Amygdala (tissue), 56 donors: Measurements from ENCODE around the gene LRRC72.
"Not testable (repeated sequence)": the region's sequence is repeated elsewhere in the genome, so short reads cannot be mapped to it uniquely, and the experiment has no call there.

Experiments
- DNase-seq, 56 donors: peaks; one replicate each; lab custom pipeline; 2025; lab: John Stamatoyannopoulos, UW

LRRC72 gene

DNA sequence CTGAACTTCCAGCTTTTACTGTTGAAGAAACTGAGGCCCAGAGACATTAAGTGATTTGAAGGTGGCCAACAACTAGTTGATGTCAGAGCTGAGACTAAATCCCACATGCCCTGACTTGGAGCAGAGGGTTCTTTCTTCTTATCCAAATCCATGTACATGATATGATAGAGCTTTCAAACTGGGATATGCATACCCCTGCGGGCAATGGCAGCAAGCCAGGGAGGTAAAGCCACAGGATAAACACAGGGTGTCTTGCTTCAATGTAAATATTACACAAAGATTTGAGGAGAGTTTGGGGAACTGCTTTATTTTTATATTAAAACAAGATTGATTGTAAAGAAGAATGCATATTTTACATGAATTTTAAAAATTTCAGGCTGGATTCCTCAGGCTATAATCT lies 2.3 kb upstream of the LRRC72 start:
- DNase-seq, result no peak

DNA sequence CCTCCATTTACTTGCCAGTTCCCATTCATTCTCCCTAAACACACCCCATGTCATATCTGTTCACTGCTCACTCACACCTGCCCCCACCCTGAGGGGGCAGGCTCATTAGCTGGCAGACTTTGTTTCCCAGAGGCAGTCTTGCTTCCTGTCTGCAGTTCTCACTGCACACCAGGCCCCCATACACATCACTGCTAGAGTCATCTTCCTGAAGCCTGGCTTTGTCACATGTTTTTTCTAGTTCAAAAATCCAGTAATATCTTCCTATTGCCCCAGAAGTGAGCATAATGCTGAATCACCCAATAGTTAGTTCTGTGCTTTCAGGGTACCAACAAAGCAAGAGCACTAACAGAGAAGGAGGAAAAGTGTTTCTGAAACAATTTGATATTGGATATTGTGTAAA lies 1.9 kb downstream of the LRRC72 start:
- DNase-seq, result no peak

DNA sequence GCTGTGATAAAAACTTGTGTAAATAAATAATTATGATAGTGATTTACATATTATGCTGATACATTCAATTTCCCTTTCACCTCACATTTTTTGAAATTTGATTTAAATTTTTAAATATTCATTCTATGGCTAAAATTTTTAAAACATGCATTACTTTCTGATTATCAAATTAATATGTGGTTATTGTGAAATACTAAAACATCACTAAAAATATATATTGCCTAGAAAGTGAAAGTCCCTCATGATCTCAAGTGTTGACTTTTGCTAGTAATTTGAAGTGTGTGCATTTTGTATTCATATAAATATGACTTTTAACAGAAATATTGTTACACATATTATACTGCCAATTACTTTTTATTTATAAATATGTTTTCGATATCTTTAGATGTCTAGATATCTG lies 3.1 kb downstream of the LRRC72 start:
- DNase-seq, result no peak

DNA sequence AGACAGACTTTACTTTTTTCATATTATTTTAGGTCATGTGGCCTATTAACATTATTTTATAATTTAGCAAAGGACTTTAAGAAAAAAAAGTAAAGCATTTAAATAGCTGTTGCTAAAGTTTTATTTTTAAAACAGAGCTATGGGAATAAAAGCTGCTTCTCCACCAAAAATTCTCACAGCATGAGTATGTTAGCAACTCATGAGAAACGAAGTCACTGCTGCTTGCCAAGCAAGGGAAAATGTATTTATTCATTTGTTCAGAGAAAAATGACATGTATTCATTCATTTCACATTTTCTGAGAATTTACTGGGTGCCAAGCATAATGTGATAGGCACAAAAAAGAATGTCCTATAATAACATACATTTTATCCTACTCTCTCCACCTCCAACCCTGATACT lies 5.1 kb downstream of the LRRC72 start:
- DNase-seq, result no peak

DNA sequence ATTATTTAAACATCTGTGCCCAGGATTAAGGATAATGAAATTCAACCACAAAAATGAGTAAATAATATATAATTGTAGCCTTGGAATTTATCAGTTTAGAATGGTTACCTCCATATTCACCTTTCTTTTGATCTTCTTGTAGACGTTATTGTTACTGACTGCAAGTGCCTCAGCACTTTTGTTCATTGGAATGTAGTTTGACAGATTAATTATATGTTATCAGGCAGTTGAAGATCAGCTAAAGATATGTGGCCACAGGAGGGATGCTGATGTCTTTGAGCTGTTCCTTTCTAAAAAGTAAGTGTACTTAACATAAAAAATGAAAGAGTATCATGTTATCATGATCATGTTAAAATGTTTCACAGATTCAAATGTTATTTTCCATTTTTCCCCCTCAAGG lies 5.6 kb downstream of the LRRC72 start:
- no peak for DNase-seq

DNA sequence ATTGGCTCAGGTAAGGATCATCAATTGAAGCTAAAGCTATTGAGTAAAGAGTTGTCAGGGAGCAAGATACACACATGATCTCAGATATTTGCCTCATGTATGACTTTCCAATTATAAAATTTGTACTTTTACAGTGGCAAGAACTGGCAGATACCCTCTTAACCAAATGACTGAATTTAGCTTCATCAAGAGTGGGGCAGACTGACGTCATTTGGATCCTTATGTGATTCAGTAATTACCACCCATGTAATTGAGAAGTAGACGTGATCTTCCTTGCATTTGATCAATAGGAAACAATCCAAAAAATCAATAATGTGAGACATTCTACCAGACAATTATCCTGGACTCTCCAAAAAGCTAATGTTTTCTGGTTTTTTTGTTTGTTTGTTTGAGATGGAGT lies 8.9 kb downstream of the LRRC72 start:
- DNase-seq, result no peak

DNA sequence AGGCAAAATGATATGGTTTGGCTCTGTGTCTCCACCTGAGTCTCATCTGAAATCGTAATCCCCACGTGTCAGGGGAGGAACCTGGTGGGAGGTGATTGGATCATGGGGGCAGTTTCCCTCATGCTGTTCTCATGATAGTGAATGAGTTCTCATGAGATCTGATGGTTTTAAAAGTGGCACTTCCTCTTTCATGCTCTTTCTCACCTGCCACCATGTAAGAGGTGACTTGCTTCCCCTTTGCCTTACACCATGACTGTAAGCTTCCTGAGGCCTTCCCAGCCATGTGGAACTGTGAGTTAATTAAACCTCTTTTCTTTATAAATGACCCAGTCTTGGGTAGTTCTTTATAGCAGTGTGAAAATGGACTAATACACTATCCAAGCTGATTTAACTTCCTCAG lies 13.9 kb downstream of the LRRC72 start:
- not testable (repeated sequence) for DNase-seq

DNA sequence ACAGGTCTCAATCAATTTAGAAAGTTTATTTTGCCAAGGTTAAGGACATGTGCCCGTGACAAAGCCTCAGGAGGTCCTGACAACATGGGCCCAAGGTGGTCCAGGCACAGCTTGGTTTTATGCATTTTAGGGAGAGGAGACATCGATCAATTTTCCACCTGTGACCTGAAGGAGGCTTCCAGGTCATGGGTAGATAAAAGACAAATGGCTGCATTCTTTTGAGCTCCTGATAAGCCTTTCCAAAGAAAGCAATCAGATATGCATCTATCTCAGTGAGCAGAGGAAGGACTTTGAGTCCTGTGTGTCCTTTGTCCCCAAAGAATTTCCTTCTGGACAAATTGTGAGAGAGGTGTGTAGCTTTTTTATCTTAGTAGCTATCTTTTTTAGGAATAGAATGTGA lies 15.8 kb downstream of the LRRC72 start:
- DNase-seq, result no peak

DNA sequence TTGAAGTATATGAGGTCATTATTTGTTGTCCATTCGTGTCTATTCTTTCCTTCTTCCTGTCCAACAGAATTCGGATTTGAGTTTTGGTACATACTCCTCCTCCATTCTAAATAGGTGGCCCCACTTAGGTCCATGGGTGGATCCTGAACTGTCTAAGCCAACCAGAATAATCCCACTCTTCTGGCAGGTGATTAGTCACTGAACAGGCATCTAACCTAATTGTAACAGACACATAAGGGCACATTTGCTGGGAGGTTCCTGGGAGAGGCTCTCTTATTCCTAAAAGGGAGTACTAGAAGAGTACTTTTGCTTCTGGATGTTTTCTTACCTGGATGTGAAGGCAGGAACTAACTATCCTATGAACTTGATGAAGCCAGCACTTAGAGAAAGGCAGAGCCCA lies 16.8 kb downstream of the LRRC72 start:
- no peak for DNase-seq

DNA sequence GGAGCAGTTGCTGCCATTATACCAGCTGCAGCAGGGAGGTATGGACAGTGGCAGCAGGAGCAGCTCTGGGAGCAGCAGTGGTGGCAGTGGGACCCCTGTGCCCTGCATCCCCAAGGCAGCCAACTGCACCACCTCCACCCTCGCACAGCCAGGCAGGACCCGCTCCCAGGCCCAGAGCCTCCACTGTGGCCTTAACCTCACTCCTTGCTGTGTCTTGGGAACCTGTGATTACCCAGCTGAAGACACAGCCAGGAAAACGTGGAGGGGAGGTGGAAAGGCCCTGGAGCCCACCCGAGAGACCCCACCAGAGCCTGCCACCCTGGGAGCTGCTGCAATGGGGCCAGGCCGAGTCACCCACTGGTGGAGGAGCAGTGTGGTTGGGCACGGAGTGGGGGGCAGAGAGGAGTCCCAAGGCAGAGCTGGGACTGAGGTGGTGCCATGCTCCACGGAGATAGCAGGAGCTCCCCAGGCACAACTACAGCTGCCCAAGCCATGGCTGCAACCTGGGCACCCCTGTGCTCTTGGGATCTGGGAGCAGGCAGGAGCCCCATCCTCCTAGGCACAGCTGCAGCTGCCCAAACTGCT lies 20.4 kb downstream of the LRRC72 start:
- DNase-seq, result no peak

DNA sequence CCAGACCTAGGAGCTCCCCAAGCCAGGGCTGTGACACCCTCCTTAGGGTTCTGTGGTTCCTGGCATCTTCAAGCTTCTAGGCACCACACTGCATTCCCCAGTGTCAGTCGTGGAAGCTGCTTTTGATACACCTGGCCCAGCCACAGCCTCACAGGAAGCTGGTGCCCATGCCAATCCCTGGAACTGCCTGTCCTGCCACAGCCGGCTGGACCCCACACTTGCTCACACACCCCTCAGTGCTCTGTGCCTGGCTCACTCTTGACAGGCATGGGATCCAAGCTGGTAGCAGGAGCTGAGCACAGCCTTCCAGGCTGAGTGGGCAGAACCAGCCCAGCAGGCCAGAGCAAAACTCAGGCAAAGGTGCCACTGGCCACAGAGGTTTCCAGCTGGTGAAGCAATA lies 21.8 kb downstream of the LRRC72 start:
- DNase-seq, result no peak

DNA sequence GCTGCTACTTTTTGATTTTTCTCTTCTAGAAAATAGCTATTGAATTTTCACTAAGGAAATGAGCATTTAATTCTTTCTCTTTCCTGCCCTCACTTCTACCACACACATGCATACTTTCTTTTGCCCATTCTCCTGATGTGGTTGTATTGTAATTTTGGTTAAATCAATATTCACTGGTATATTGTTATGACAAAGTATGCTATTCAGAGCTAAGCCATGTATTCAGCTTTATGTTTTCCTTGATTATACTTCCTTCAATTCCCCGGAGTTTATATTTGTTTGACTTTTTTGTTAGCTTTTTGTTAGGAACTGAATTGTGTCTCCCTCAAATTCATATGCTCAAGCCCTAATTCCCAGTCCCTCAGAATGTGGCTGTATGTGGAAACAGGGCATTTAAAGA lies 24.0 kb downstream of the LRRC72 start:
- no peak for DNase-seq

DNA sequence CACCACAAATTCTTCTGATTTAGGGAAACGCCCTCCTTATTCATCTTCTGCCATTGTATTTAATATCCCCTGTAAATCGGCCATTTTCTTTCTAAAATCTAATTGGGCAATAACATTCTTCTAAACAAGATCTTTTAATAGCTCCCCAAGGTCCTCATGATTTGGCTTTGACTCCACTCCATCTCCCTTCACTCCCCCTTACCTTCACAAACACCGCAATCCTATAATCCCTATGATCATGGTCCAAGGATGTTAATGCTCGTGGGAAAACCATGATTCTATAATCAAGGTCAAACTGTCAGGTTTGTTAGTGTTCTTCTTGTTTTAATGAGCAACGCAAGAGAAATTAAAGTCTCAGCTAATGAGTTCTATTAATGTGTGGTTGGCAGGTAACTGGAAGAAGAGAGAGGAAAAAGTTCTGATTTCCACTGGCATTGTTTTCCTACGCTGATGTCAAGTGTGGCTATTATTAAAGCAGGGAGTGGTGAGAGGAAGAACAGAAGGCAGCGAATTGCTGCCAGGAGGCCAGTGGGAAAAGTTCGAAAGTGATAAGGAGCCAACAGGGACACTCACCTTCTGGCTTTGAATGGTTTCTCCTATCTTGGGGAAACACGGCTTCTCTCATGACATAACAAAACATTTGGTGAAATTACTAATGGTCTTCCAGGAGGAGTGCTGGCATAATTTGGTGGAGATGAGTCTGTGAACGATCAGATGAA lies 28.1 kb downstream of the LRRC72 start:
- no peak for DNase-seq

DNA sequence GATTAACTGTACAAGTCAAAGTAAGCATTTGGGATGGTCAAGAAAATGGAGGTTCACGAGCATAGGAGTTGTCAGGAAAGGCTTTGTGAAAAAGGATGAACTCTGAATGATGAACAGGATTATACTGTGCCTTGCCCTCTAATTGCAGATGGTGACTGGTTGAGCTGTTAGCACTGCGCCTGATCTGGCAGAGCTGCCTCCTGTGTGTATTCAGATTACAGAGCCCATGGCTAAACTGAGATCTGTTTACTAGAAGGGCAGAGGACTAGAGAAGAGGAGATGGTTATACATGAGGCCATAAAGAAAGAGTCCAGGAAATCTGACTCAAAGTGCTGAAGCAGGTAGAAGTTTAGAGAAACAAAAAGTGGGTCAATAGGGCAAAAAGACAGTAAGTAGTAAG lies 29.7 kb downstream of the LRRC72 start:
- no peak for DNase-seq

DNA sequence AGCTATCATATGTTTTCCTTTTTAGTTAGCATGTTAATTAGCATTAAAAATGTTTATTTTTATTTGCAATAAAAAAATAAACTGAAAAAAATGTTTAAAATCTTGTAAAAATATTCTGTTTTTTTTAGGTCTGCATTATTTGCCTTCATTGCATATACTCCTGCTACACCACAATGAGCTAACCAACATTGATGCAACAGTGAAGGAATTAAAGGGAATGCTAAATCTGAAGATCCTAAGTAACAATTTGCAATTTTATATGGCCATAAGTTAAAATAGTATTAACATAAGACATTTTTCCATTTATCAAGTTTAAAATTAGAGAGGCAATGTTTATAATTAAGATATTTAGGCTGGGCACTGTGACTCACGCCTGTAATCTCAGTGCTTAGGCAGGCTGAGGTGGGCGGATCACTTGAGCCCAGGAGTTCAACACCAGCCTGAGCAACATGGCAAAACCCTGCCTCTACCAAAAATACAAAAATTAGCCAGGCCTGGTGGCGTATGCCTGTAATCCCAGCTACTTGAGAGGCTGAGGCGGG lies 32.2 kb downstream of the LRRC72 start:
- DNase-seq, result no peak

DNA sequence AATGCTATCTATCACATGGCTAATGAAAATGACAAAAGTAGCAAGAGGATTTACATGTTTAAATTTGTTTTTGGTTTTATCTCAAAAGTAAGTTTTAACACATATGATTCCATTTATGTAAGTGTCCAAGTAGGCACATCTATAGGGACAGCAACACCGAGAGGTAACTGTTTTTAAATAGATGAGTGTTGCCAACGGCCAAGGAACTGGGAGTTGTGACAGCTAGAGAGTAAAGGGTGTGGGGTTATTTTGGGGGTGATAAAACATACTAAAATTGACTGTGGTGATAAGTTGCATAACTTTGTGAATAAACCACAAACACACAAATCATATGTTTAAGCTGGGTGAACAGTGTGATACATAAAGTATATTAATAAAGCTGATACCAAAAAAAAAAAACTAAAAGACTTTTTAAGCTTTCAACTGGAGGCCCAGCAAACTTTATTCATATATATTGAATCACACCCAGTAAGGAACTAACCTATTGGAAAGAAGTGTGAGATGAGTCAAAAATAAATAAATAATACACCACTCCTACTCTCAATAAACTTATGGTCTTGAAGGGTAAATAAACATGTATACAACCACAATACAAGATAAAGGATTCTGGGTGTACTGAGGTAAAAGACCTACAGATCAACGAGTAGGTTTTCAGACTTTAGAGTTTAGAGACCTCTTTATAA lies 33.0 kb downstream of the LRRC72 start:
- DNase-seq, result no peak

DNA sequence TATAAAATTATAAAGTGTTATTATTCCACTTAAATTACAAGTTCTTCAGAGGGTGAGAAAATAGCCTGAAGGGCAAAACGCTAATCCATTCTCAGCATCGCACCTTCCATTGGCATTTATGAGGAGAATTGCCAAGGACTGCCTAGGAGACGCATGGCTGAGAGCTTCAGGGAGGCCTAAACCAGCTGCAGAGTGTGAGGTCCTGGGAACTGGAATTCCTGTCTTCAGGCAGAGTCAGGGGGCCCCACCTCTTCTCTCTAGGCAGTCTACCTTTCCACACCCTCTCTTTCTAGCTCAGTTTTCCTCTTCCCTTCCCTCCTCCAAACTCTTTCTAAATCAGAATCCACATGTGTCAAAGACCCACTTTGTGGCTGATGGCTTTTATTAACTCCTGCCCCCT lies 35.3 kb downstream of the LRRC72 start:
- DNase-seq, result no peak

DNA sequence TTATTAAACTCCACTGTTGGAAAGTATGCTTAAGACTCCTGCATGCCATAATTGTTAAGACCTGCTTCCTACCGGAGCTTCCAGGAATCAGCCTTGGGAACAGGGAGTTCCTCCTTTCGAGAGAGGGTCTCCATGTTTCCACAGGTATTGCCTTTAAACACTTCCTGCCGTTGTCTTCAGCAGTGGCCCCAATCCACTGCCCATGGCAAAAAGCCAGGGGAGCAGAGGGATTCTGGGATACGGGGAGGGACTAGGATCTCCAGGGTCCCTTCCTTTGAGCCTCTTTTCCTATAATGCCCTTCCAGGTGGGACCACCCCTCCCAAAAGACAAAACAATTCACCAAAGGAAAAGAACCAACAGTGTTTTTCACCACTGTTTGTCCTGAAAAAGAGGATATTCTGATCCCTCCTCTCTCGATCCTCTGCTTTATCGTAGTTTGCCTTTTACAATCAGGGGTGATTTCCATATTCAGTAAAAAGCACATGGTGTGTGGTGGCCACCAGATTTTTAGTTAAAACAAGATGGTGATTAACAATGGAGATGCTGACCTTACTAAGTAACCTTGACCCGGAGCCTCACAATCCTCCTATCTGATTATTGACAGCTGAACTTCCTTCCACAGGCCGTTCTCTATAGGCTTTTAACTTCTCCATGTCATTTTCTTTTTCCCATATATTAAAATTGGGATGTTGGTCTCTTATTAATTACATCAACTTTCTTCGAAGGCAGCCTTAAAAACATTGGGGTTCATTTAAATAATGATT lies 36.0 kb downstream of the LRRC72 start:
- no peak for DNase-seq

DNA sequence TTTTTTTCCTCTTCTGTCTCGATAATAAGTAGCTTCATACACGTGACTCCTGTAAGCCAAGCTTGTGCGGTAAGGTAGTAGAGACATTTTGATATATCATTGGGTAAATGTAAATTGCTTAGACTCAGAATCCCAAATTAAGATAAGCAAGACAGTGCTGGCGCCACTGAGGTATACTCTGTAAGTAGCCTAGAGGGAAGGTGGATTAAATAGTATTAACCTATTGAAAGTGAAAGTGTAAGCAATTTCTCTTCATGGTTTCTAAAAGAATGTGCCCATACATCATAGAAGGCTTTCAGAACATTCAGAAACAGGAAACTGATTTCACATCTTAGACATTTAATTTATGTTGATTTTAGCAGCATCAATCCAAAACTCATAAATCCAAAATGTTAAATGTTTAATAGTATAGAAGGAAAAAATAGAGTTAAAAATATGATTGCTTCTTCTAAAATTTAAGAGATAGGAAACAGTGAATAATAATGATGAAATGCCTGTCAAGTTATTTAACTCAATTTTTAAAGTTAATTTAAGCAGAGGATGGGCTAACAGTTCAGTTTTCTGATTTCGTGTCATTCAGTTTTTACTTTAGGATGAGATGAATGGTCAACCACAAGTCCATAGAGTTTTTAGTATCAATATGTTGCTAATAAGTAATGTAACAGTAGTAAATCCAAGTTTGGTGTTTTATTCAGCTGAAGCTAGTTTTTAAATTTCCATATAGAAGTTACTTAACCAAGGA lies 36.8 kb downstream of the LRRC72 start:
- DNase-seq, result no peak

DNA sequence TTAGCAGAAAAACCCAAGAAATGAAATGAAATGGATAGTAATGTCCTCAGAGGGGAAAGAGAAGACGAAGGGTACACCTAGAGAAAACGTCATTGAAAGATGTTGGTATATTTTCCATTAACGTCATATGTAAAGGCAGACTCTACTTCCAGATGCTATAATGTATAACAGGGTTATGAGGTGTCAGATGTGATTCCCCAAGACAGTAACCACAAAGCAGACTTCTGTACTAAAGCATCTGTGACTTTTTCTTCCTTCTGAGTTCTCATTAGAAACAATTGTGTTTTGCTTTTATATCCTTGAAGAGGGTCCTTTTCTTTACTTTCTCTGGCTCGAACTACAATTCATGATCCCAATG lies 37.4 kb downstream of the LRRC72 start:
- no peak for DNase-seq
